WTC11 (cell line): ENCODE data around the gene ASIC1. TPM values are rescaled to one million over a fixed set of nuclear protein-coding genes. Genes with fewer than 3 reads are reported as not detected.

Experiments
- ATAC-seq: fragments of 200-7000 bp; cut with Tn5 transposase; 2 replicates; pipeline ENCODE4 v1.10.0; 2021; ENCODE audit warnings: mild to moderate bottlenecking, moderate library complexity
- CTCF ChIA-PET: fragments of 300-600 bp; sonication (Branson Sonifier 250); formaldehyde crosslinking; loops from one replicate; lab custom pipeline; 2021; ENCODE audit warnings: antibody characterized with exemption; lab: Charles Lee
- POLR2A ChIA-PET: fragments of 350-600 bp; sonication (Branson Sonifier 250); formaldehyde crosslinking; loops from one replicate; lab custom pipeline; 2021; ENCODE audit warnings: antibody characterized with exemption; lab: Charles Lee
- DNase-seq: peaks from one replicate; pipeline ENCODE4 v3.0.0; 2021; ENCODE audit warnings: low spot score
- H3K27ac Mint-ChIP-seq: 2 replicates; pipeline ENCODE4 v1.8.0; 2021; ENCODE audit warnings: mixed read lengths
- H3K27me3 Mint-ChIP-seq: 2 replicates; pipeline ENCODE4 v1.8.0; 2021; ENCODE audit warnings: low read depth, mild to moderate bottlenecking, moderate library complexity, mixed read lengths
- H3K36me3 Mint-ChIP-seq: 2 replicates; pipeline ENCODE4 v1.8.0; 2021; ENCODE audit warnings: mixed read lengths
- H3K4me1 Mint-ChIP-seq: 2 replicates; pipeline ENCODE4 v1.8.0; 2022; ENCODE audit warnings: mixed read lengths
- H3K4me3 Mint-ChIP-seq: 2 replicates; pipeline ENCODE4 v1.8.0; 2021; ENCODE audit warnings: mild to moderate bottlenecking, moderate library complexity, mixed read lengths
- H3K9me3 Mint-ChIP-seq: 2 replicates; pipeline ENCODE4 v1.8.0; 2021; ENCODE audit warnings: mixed read lengths
- CBFB ChIP-seq: sonication (generic); formaldehyde crosslinking; IDR thresholded peaks from 2 replicates; pipeline ENCODE4 v1.8.1; 2022; ENCODE audit warnings: mild to moderate bottlenecking, low read depth, missing genetic modification reagents
- CREB1 ChIP-seq: sonication (generic); formaldehyde crosslinking; IDR thresholded peaks from 2 replicates; pipeline ENCODE4 v1.8.0; 2023; ENCODE audit warnings: mild to moderate bottlenecking, missing genetic modification reagents
- FOXP1 ChIP-seq: sonication (generic); formaldehyde crosslinking; IDR thresholded peaks from 2 replicates; pipeline ENCODE4 v1.8.0; 2022; ENCODE audit warnings: missing genetic modification reagents, mild to moderate bottlenecking, moderate library complexity, borderline replicate concordance
- MXD4 ChIP-seq: fragments of 250-450 bp; sonication (Bioruptor Pico); IDR thresholded peaks from 2 replicates; pipeline ENCODE4 v1.8.0; 2021; ENCODE audit warnings: mild to moderate bottlenecking, moderate library complexity, borderline replicate concordance
- NR2C2 ChIP-seq: sonication (generic); formaldehyde crosslinking; IDR thresholded peaks from 2 replicates; pipeline ENCODE4 v1.8.0; 2022; ENCODE audit warnings: mild to moderate bottlenecking, missing genetic modification reagents
- NR3C1 ChIP-seq: sonication (generic); formaldehyde crosslinking; conservative IDR thresholded peaks from 2 replicates; pipeline ENCODE4 v1.8.1; 2023; ENCODE audit warnings: low read depth, mild to moderate bottlenecking, missing genetic modification reagents
- RELA ChIP-seq: sonication (generic); formaldehyde crosslinking; IDR thresholded peaks from 2 replicates; pipeline ENCODE4 v1.8.1; 2022; ENCODE audit warnings: missing genetic modification reagents, mild to moderate bottlenecking, borderline replicate concordance
- TCF7 ChIP-seq: sonication (generic); formaldehyde crosslinking; IDR thresholded peaks from 2 replicates; pipeline ENCODE4 v1.8.0; 2022; ENCODE audit warnings: mild to moderate bottlenecking, low read depth, missing genetic modification reagents, moderate library complexity
- TEAD1 ChIP-seq: sonication (generic); formaldehyde crosslinking; IDR thresholded peaks from 2 replicates; pipeline ENCODE4 v1.8.0; 2022; ENCODE audit warnings: mild to moderate bottlenecking, missing genetic modification reagents
- ZBTB21 ChIP-seq: sonication (generic); formaldehyde crosslinking; IDR thresholded peaks from 2 replicates; pipeline ENCODE4 v1.8.1; 2023; ENCODE audit warnings: mild to moderate bottlenecking, missing genetic modification reagents, borderline replicate concordance
- ZNF232 ChIP-seq: sonication (generic); formaldehyde crosslinking; IDR thresholded peaks from 2 replicates; pipeline ENCODE4 v1.8.0; 2022; ENCODE audit warnings: mild to moderate bottlenecking, missing genetic modification reagents
- ZNF423 ChIP-seq: fragments of 250-450 bp; sonication (Bioruptor Pico); IDR thresholded peaks from 2 replicates; pipeline ENCODE4 v2.1.2; 2022; ENCODE audit warnings: mild to moderate bottlenecking, moderate library complexity
- total RNA-seq: library from RNA; stranded (reverse); gene quantifications from 3 replicates; pipeline ENCODE4 v1.2.3, GENCODE V29; 2021
- TF ChIP-seq, protein P1 (sequence below): fragments of 200-600 bp; IDR thresholded peaks from 2 replicates; pipeline ENCODE4 v1.8.0; 2022; ENCODE audit warnings: antibody characterized with exemption
- TF ChIP-seq, protein P2 (sequence below): sonication (generic); formaldehyde crosslinking; IDR thresholded peaks from 2 replicates; pipeline ENCODE4 v1.8.1; 2022; ENCODE audit warnings: low read depth, missing genetic modification reagents, borderline replicate concordance
- TF ChIP-seq, protein P3 (sequence below): sonication (generic); formaldehyde crosslinking; IDR thresholded peaks from 2 replicates; pipeline ENCODE4 v1.8.0; 2023; ENCODE audit warnings: missing genetic modification reagents
- TF ChIP-seq, protein P4 (sequence below): fragments of 250-450 bp; sonication (Bioruptor Pico); IDR thresholded peaks from 2 replicates; pipeline ENCODE4 v1.9.0; 2021; ENCODE audit warnings: moderate library complexity, mild to moderate bottlenecking, inconsistent platforms, borderline replicate concordance
- TF ChIP-seq, protein P5 (sequence below): sonication (generic); formaldehyde crosslinking; IDR thresholded peaks from 2 replicates; pipeline ENCODE4 v1.8.1; 2022; ENCODE audit warnings: low read depth, mild to moderate bottlenecking, moderate library complexity, missing genetic modification reagents, borderline replicate concordance
- TF ChIP-seq, protein P6 (sequence below): fragments of 250-450 bp; sonication (Bioruptor Pico); conservative IDR thresholded peaks from 2 replicates; pipeline ENCODE4 v1.9.0; 2021; ENCODE audit warnings: mild to moderate bottlenecking
- TF ChIP-seq, protein P7 (sequence below): sonication (generic); formaldehyde crosslinking; IDR thresholded peaks from 2 replicates; pipeline ENCODE4 v1.8.0; 2022; ENCODE audit warnings: mild to moderate bottlenecking, missing genetic modification reagents

The ASIC1 gene
- total RNA-seq, 1 experiment from 2014 or later, result 4.9 TPM

DNA sequence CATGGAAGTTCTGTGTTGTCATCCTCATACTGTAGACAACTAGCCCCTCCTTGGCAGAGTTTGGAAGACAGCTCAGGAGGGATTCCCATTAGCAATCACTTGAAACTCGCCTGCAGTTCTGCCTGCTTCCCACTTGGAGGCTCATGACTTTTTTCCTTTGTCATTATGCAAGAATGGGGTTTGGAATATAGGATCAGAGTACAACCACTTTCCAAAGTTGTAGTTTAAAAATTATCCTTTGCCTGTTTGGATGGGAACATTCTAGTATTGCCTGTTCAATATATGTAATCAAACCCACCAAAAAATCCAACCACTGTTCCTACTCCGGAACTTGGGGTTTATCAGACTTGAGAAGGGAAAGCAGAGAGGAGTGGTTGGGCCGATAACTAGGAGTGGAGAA is 44.3 kb downstream of the ASIC1 start:
- H3K27ac Mint-ChIP-seq, result peak overlapping the region; percentile 97
- CTCF ChIA-PET, result interaction anchor here (0.7 to 4.8 kb wide), 24 partner anchors 10 to 240 kb away, joined by 3 to 165 read pairs (median 5); partner anchors contain the start of genes CERS5, COX14, LIMA1 and SMARCD1
- TF ChIP-seq CREB1 (CRISPR knock-in tag), result no peak
- TF ChIP-seq, protein P1, sequence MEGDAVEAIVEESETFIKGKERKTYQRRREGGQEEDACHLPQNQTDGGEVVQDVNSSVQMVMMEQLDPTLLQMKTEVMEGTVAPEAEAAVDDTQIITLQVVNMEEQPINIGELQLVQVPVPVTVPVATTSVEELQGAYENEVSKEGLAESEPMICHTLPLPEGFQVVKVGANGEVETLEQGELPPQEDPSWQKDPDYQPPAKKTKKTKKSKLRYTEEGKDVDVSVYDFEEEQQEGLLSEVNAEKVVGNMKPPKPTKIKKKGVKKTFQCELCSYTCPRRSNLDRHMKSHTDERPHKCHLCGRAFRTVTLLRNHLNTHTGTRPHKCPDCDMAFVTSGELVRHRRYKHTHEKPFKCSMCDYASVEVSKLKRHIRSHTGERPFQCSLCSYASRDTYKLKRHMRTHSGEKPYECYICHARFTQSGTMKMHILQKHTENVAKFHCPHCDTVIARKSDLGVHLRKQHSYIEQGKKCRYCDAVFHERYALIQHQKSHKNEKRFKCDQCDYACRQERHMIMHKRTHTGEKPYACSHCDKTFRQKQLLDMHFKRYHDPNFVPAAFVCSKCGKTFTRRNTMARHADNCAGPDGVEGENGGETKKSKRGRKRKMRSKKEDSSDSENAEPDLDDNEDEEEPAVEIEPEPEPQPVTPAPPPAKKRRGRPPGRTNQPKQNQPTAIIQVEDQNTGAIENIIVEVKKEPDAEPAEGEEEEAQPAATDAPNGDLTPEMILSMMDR, result peak; percentile 23; the same call in 1 of the 2 replicates
- ATAC-seq (peak; percentile 79), DNase-seq (peak; percentile 32)
- H3K27me3 Mint-ChIP-seq, result no peaks in the 10 kb centered on the region
- H3K4me1 Mint-ChIP-seq, result peaks cover 30% of the 10 kb centered on the region
- H3K36me3 Mint-ChIP-seq, result peaks cover 45% of the 10 kb centered on the region
- H3K4me3 Mint-ChIP-seq, result no peak overlapping the region
- POLR2A ChIA-PET, result interaction anchor here (0.6 to 1.9 kb wide), 3 partner anchors 9 to 65 kb away, joined by 3 to 14 read pairs (median 4); partner anchors contain the start of genes CERS5, COX14 and SMARCD1
- no peaks in the 10 kb centered on the region for H3K9me3 Mint-ChIP-seq

DNA sequence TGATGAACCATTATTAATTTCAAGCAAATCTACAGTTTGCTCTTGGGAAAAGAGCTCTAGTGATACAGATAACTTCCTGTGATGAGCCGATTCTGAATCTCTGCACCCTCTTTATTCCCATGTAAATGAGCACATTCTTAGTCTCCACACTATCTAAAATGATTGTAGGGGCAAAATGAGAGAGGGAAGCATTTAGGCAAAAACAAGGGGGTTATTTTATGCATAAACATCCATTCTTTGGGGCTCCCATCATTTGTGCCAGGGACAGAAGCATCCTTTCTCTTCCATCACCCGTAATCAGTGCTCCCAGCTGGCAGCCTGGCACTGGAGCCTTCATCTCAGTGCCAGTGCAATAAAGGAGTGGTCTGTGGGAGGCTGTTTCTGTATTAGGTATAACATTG is 44.7 kb downstream of the ASIC1 start:
- POLR2A ChIA-PET, result interaction anchor here (0.6 to 1.9 kb wide), 2 partner anchors 9 to 65 kb away, joined by 3 to 14 read pairs; partner anchors contain the start of genes CERS5 and COX14
- no peak overlapping the region for H3K4me3 Mint-ChIP-seq
- no peak for ATAC-seq
- no peak for DNase-seq
- no peaks in the 10 kb centered on the region for H3K27me3 Mint-ChIP-seq
- peaks cover 30% of the 10 kb centered on the region for H3K4me1 Mint-ChIP-seq
- peaks cover 40% of the 10 kb centered on the region for H3K36me3 Mint-ChIP-seq
- 0 out of 2 replicates have a peak overlapping the region, but pooled peaks have one; percentile 72 for H3K27ac Mint-ChIP-seq
- no peaks in the 10 kb centered on the region for H3K9me3 Mint-ChIP-seq
- CTCF ChIA-PET, result interaction anchor here (0.8 to 4.8 kb wide), 19 partner anchors 9 to 240 kb away, joined by 3 to 165 read pairs (median 6); partner anchors contain the start of genes CERS5, COX14, LIMA1 and SMARCD1
- TF ChIP-seq, protein P2, sequence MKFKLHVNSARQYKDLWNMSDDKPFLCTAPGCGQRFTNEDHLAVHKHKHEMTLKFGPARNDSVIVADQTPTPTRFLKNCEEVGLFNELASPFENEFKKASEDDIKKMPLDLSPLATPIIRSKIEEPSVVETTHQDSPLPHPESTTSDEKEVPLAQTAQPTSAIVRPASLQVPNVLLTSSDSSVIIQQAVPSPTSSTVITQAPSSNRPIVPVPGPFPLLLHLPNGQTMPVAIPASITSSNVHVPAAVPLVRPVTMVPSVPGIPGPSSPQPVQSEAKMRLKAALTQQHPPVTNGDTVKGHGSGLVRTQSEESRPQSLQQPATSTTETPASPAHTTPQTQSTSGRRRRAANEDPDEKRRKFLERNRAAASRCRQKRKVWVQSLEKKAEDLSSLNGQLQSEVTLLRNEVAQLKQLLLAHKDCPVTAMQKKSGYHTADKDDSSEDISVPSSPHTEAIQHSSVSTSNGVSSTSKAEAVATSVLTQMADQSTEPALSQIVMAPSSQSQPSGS (CRISPR knock-in tag), result no peak
- TF ChIP-seq RELA (CRISPR knock-in tag) (no peak), NR2C2 (no peak), FOXP1 (CRISPR knock-in tag) (no peak), ZNF423 (no peak), TCF7 (CRISPR knock-in tag) (no peak), ZNF232 (CRISPR knock-in tag) (no peak), CBFB (no peak), NR3C1 (no peak), MXD4 (CRISPR knock-in tag) (no peak), TEAD1 (CRISPR knock-in tag) (no peak), ZBTB21 (CRISPR knock-in tag) (no peak)
- TF ChIP-seq, protein P1, result no peak
- TF ChIP-seq, protein P3, sequence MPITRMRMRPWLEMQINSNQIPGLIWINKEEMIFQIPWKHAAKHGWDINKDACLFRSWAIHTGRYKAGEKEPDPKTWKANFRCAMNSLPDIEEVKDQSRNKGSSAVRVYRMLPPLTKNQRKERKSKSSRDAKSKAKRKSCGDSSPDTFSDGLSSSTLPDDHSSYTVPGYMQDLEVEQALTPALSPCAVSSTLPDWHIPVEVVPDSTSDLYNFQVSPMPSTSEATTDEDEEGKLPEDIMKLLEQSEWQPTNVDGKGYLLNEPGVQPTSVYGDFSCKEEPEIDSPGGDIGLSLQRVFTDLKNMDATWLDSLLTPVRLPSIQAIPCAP, result no peak
- TF ChIP-seq, protein P4, sequence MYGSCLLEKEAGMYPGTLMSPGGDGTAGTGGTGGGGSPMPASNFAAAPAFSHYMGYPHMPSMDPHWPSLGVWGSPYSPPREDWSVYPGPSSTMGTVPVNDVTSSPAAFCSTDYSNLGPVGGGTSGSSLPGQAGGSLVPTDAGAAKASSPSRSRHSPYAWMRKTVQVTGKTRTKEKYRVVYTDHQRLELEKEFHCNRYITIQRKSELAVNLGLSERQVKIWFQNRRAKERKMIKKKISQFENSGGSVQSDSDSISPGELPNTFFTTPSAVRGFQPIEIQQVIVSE (CRISPR knock-in tag), result no peak
- TF ChIP-seq, protein P5, sequence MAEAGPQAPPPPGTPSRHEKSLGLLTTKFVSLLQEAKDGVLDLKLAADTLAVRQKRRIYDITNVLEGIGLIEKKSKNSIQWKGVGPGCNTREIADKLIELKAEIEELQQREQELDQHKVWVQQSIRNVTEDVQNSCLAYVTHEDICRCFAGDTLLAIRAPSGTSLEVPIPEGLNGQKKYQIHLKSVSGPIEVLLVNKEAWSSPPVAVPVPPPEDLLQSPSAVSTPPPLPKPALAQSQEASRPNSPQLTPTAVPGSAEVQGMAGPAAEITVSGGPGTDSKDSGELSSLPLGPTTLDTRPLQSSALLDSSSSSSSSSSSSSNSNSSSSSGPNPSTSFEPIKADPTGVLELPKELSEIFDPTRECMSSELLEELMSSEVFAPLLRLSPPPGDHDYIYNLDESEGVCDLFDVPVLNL (CRISPR knock-in tag), result no peak
- TF ChIP-seq, protein P6, sequence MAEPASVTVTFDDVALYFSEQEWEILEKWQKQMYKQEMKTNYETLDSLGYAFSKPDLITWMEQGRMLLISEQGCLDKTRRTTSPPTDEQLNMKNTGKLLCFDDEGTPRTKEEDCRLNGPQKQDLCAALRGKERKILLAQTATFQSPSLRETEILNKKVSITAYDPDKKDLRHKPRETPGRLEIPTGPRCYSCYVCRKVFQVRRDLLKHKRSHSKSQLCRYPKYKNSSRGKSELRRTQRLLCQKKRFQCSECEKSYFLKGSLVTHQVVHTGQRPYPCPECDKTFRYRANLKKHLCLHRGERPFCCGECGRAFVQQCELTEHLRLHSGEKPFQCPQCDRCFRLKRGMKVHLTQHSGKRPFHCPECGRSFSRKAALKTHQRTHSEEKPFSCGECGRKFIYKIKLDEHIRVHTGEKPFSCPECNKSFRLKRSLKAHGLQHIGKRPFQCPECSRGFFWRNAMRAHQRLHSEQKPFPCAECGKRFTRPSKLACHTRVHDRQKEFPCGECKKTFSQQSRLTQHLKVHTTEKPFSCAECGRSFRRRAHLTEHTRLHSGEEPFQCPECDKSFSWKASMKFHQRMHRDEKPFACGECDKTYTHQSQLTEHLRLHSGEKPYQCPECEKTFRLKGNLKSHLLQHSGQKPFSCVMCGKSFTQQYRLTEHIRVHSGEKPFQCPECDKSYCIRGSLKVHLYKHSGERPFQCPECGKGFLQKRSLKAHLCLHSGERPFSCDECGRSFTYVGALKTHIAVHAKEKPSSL (CRISPR knock-in tag), result no peak
- TF ChIP-seq, protein P7, sequence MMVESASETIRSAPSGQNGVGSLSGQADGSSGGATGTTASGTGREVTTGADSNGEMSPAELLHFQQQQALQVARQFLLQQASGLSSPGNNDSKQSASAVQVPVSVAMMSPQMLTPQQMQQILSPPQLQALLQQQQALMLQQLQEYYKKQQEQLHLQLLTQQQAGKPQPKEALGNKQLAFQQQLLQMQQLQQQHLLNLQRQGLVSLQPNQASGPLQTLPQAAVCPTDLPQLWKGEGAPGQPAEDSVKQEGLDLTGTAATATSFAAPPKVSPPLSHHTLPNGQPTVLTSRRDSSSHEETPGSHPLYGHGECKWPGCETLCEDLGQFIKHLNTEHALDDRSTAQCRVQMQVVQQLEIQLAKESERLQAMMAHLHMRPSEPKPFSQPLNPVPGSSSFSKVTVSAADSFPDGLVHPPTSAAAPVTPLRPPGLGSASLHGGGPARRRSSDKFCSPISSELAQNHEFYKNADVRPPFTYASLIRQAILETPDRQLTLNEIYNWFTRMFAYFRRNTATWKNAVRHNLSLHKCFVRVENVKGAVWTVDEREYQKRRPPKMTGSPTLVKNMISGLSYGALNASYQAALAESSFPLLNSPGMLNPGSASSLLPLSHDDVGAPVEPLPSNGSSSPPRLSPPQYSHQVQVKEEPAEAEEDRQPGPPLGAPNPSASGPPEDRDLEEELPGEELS (CRISPR knock-in tag), result no peak
